GM19324 (cell line): Measurements from ENCODE around the gene DNAL4.

Source experiments
- ATAC-seq: cut with Tn5 transposase; IDR thresholded peaks from one replicate; pipeline ENCODE4 v1.9.1; 2021; ENCODE audit warnings: mild to moderate bottlenecking, moderate library complexity; ENCODE audit not compliant: unreplicated experiment, low FRiP score

Gene DNAL4

GRCh38 chr22:38793721-38794466 is at the start of gene DNAL4:
DNAL4 (minus strand) TSS chr22:38794143; CDS start chr22:38782731, 11,412 bp downstream.
- ATAC-seq, result peak; percentile 91

- ATAC-seq, result no peak
Observed at GRCh38 chr22:38843201-38843656, 49.3 kb upstream of the DNAL4 start.

- ATAC-seq, result no peak
Observed at GRCh38 chr22:38842512-38843200, 48.7 kb upstream of the DNAL4 start.

GRCh38 chr22:38841635-38842034 is 47.7 kb upstream of the DNAL4 start:
- no peak for ATAC-seq

GRCh38 chr22:38841211-38841610 is 47.3 kb upstream of the DNAL4 start:
- no peak for ATAC-seq

- no peak for ATAC-seq
Observed at GRCh38 chr22:38840129-38840528, 46.2 kb upstream of the DNAL4 start.

- ATAC-seq, result no peak
Observed at GRCh38 chr22:38839686-38840085, 45.7 kb upstream of the DNAL4 start.

- no peak for ATAC-seq
Observed at GRCh38 chr22:38837414-38837928, 43.5 kb upstream of the DNAL4 start.

GRCh38 chr22:38835888-38836301 is 42.0 kb upstream of the DNAL4 start:
- no peak for ATAC-seq

- no peak for ATAC-seq
Observed at GRCh38 chr22:38834991-38835390, 41.0 kb upstream of the DNAL4 start.

- no peak for ATAC-seq
Observed at GRCh38 chr22:38834215-38834953, 40.4 kb upstream of the DNAL4 start.

- no peak for ATAC-seq
Observed at GRCh38 chr22:38833061-38833460, 39.1 kb upstream of the DNAL4 start.

- no peak for ATAC-seq
Observed at GRCh38 chr22:38832005-38832978, 38.3 kb upstream of the DNAL4 start.

GRCh38 chr22:38831166-38831945 is 37.4 kb upstream of the DNAL4 start:
- no peak for ATAC-seq

- ATAC-seq, result no peak
Observed at GRCh38 chr22:38830845-38831108, 36.8 kb upstream of the DNAL4 start.

- no peak for ATAC-seq
Observed at GRCh38 chr22:38830026-38830844, 36.3 kb upstream of the DNAL4 start.

GRCh38 chr22:38829485-38829884 is 35.5 kb upstream of the DNAL4 start:
- no peak for ATAC-seq

- ATAC-seq, result no peak
Observed at GRCh38 chr22:38828616-38829205, 34.8 kb upstream of the DNAL4 start.
